Endothelial cell (in vitro differentiated cells): ENCODE results near the gene TFAP2B. TPM values are rescaled to one million over a fixed set of nuclear protein-coding genes. Genes with fewer than 3 reads are reported as not detected.

Experiments used
- DNase-seq: peaks from one replicate; pipeline ENCODE4 v3.0.0; 2021; ENCODE audit warnings: low spot score
- H3K27ac Mint-ChIP-seq: one replicate; pipeline ENCODE4 v1.8.0; 2021; ENCODE audit warnings: mixed read lengths, inconsistent platforms; ENCODE audit not compliant: unreplicated experiment
- H3K27me3 Mint-ChIP-seq: one replicate; pipeline ENCODE4 v1.8.0; 2021; ENCODE audit warnings: mild to moderate bottlenecking, moderate library complexity, mixed read lengths, inconsistent platforms; ENCODE audit not compliant: unreplicated experiment
- H3K36me3 Mint-ChIP-seq: one replicate; pipeline ENCODE4 v1.8.0; 2021; ENCODE audit warnings: mild to moderate bottlenecking, low read depth, mixed read lengths, inconsistent platforms; ENCODE audit not compliant: unreplicated experiment
- H3K4me1 Mint-ChIP-seq: one replicate; pipeline ENCODE4 v1.8.0; 2021; ENCODE audit warnings: mild to moderate bottlenecking, mixed read lengths, inconsistent platforms; ENCODE audit not compliant: unreplicated experiment
- H3K4me3 Mint-ChIP-seq: one replicate; pipeline ENCODE4 v1.8.0; 2021; ENCODE audit warnings: mild to moderate bottlenecking, mixed read lengths, inconsistent platforms; ENCODE audit not compliant: unreplicated experiment
- H3K9me3 Mint-ChIP-seq: one replicate; pipeline ENCODE4 v1.8.0; 2021; ENCODE audit warnings: mixed read lengths, inconsistent platforms; ENCODE audit not compliant: unreplicated experiment
- total RNA-seq: library from RNA; stranded (reverse); fragmentation: NEBNext Ultra II Directional; extraction: Animal tissue kit (Norgen Biotek cat#: 25700); gene quantifications from one replicate; pipeline ENCODE4 v1.2.1, GENCODE V29; 2021; ENCODE audit not compliant: unreplicated experiment
- TF ChIP-seq, protein P1 (sequence below): fragments of 200-600 bp; sonication (generic); IDR thresholded peaks from one replicate; pipeline ENCODE4 v1.5.0; 2021; ENCODE audit warnings: antibody characterized with exemption; ENCODE audit not compliant: unreplicated experiment

TFAP2B gene
- total RNA-seq, 1 donor from 2014 or later, result not detected

DNA sequence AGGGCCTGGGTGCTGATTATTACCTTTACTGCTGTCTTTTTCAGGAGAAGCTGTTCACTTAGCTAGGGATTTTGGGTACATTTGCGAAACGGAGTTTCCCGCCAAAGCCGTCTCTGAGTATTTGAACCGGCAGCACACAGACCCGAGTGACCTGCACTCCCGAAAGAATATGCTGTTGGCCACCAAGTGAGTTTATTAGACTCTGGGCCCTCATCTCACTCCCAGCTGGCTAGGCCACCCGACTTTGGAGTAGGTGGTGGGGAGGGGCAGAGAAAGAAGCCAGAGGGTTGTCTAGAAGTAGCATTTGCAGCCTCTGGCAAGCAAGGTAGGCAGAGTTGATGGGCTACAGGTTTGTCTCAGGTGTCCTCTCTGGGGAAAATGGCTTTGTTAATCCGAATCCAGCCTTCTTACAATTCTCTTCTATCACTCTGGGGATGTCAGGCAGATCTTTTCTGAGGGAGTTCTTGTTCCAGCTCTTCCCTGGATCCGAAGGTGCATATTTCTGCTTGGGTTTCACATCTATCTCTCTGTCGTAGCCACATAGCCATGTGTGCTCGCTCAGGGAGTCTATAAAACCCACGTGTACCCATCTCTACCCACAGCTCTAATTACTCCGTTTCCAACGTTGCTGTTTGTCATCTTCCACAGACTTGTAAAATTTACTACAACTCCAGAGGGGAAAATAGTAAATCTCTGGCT, 21.6 kb downstream of the TFAP2B start:
- peaks cover 38% of the 10 kb centered on the region for H3K27me3 Mint-ChIP-seq
- TF ChIP-seq, protein P1, sequence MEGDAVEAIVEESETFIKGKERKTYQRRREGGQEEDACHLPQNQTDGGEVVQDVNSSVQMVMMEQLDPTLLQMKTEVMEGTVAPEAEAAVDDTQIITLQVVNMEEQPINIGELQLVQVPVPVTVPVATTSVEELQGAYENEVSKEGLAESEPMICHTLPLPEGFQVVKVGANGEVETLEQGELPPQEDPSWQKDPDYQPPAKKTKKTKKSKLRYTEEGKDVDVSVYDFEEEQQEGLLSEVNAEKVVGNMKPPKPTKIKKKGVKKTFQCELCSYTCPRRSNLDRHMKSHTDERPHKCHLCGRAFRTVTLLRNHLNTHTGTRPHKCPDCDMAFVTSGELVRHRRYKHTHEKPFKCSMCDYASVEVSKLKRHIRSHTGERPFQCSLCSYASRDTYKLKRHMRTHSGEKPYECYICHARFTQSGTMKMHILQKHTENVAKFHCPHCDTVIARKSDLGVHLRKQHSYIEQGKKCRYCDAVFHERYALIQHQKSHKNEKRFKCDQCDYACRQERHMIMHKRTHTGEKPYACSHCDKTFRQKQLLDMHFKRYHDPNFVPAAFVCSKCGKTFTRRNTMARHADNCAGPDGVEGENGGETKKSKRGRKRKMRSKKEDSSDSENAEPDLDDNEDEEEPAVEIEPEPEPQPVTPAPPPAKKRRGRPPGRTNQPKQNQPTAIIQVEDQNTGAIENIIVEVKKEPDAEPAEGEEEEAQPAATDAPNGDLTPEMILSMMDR, result no peak
- no peak for DNase-seq
- peaks cover 35% of the 10 kb centered on the region for H3K4me1 Mint-ChIP-seq
- H3K4me3 Mint-ChIP-seq, result no peak overlapping the region
- no peak overlapping the region for H3K27ac Mint-ChIP-seq
- H3K9me3 Mint-ChIP-seq, result no peaks in the 10 kb centered on the region
- H3K36me3 Mint-ChIP-seq, result no peaks in the 10 kb centered on the region

DNA sequence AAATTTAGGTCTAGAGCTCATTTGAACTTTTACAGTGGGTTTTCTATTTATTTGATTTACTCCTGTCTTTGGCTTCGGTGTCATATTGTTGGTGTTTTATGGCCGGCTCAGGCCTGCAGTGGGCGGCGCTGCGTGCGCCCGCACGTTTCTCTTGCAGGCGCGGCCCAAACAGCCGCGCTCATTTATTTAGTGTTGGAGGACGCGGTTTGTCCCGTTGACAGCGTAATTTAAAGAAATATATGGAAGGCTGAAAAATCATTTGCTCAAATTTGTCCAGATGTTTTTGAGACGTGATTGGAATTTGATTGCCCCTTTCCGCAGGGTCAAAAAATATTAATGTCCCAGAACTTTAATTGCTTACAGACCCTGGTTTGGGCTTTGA, 22.1 kb downstream of the TFAP2B start:
- no peak overlapping the region for H3K27ac Mint-ChIP-seq
- TF ChIP-seq, protein P1, result no peak
- no peaks in the 10 kb centered on the region for H3K9me3 Mint-ChIP-seq
- H3K36me3 Mint-ChIP-seq, result no peaks in the 10 kb centered on the region
- peaks cover 39% of the 10 kb centered on the region for H3K4me1 Mint-ChIP-seq
- no peak overlapping the region for H3K4me3 Mint-ChIP-seq
- H3K27me3 Mint-ChIP-seq, result peaks cover 41% of the 10 kb centered on the region
- no peak for DNase-seq

DNA sequence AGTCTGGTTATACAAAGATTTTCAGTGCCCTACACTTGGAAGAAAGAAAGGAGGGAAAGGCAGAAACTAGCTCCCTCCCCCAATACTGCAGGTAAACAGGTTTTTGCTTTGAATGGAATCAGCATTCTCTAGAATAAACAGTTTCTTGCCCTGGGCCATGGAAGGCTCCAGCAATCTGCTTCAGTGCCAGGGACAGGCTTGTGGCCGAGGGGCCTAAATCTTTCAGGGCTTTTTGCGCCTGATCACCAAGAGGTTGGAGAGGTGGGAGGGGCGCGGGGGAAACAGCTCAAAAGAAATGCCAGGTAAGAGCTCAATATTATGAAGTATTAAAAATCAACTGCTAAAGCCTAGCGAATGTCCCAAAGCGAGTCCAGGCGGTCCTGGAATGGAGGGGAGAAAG, 23.8 kb downstream of the TFAP2B start:
- no peaks in the 10 kb centered on the region for H3K9me3 Mint-ChIP-seq
- DNase-seq, result no peak
- H3K27me3 Mint-ChIP-seq, result peaks cover 46% of the 10 kb centered on the region
- H3K4me3 Mint-ChIP-seq, result no peak overlapping the region
- H3K27ac Mint-ChIP-seq, result no peak overlapping the region
- H3K36me3 Mint-ChIP-seq, result no peaks in the 10 kb centered on the region
- peaks cover 41% of the 10 kb centered on the region for H3K4me1 Mint-ChIP-seq
- TF ChIP-seq, protein P1, result no peak

DNA sequence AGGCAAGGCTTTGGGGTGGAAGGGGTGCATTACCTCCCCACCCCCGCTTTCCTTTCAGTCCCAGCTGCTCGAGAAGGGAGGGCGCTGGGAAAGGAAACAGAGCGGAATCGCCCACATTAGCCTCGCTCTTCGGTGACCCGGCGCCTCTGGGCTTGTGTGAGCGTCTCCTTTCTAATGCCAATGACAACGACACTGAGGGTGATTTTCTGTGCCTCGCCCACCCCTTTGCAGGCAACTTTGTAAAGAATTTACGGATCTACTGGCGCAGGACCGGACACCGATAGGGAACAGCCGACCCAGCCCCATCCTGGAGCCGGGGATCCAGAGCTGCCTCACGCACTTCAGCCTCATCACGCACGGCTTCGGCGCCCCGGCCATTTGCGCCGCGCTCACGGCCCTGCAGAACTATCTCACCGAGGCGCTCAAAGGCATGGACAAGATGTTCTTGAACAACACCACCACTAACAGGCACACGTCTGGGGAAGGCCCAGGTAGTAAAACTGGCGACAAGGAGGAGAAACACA, 24.3 kb downstream of the TFAP2B start:
- peaks cover 37% of the 10 kb centered on the region for H3K4me1 Mint-ChIP-seq
- peaks cover 49% of the 10 kb centered on the region for H3K27me3 Mint-ChIP-seq
- H3K36me3 Mint-ChIP-seq, result no peaks in the 10 kb centered on the region
- no peak for DNase-seq
- peak overlapping the region; percentile 39 for H3K4me3 Mint-ChIP-seq
- H3K27ac Mint-ChIP-seq, result no peak overlapping the region
- TF ChIP-seq, protein P1, result no peak
- H3K9me3 Mint-ChIP-seq, result no peaks in the 10 kb centered on the region

DNA sequence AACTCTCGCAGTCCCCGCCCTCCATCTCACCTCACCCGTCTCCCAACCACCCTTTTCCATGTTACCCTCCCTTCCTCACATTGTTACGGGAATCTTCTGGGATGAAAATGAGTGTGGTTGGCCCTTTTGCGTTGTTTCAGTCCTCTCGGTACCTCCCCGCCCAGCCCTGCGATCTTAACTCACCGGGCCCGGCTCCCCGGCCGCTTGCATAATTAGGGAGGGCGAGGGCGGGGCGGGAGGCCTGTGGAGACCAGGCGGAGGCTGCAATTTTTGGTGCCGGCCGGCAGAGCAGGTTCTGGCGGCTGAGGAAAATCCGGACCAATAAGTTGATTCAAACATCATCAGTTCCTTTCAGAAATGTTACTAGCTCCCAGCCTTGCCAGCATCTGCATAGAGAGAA, 25.2 kb downstream of the TFAP2B start:
- H3K9me3 Mint-ChIP-seq, result no peaks in the 10 kb centered on the region
- H3K4me3 Mint-ChIP-seq, result no peak overlapping the region
- peaks cover 31% of the 10 kb centered on the region for H3K4me1 Mint-ChIP-seq
- H3K27ac Mint-ChIP-seq, result no peak overlapping the region
- no peaks in the 10 kb centered on the region for H3K36me3 Mint-ChIP-seq
- TF ChIP-seq, protein P1, result no peak
- DNase-seq, result no peak
- peaks cover 50% of the 10 kb centered on the region for H3K27me3 Mint-ChIP-seq
